ENCODE results near the gene LUC7L3.

Gene LUC7L3

GRCh38 chr17:50763716-50764475 lies 44.5 kb downstream of the LUC7L3 start:
- Histone ChIP-seq H3K27ac (ENCODE audit: low read depth, low read length) (peak overlapping the region; percentile 50), H3K36me3 (ENCODE audit: control insufficient read depth, insufficient read depth, low read length) (no peaks in the 10 kb centered on the region), H3K27me3 (ENCODE audit: control insufficient read depth, insufficient read depth, low read length) (no peaks in the 10 kb centered on the region), H3K9ac (ENCODE audit: low read depth, low read length) (no peak overlapping the region), H3K9me3 (ENCODE audit: control insufficient read depth, insufficient read depth, low read length) (no peaks in the 10 kb centered on the region), H3K4me3 (ENCODE audit: low read depth, low read length) (no peak overlapping the region), H3K4me1 (ENCODE audit: control insufficient read depth, insufficient read depth, low read length) (peaks cover 8% of the 10 kb centered on the region)

GRCh38 chr17:50764734-50765149 lies 45.3 kb downstream of the LUC7L3 start:
- peaks cover 8% of the 10 kb centered on the region for H3K4me1 ChIP-seq (ENCODE audit: control insufficient read depth, insufficient read depth, low read length)
- H3K27ac ChIP-seq (ENCODE audit: low read depth, low read length): no peak overlapping the region
- H3K27me3 ChIP-seq (ENCODE audit: control insufficient read depth, insufficient read depth, low read length): no peaks in the 10 kb centered on the region
- no peak overlapping the region for H3K9ac ChIP-seq (ENCODE audit: low read depth, low read length)
- H3K4me3 ChIP-seq (ENCODE audit: low read depth, low read length): no peak overlapping the region
- H3K36me3 ChIP-seq (ENCODE audit: control insufficient read depth, insufficient read depth, low read length): no peaks in the 10 kb centered on the region
- no peaks in the 10 kb centered on the region for H3K9me3 ChIP-seq (ENCODE audit: control insufficient read depth, insufficient read depth, low read length)

GRCh38 chr17:50765454-50766221 lies 46.2 kb downstream of the LUC7L3 start:
- H3K27ac ChIP-seq (ENCODE audit: low read depth, low read length): no peak overlapping the region
- no peaks in the 10 kb centered on the region for H3K27me3 ChIP-seq (ENCODE audit: control insufficient read depth, insufficient read depth, low read length)
- no peak overlapping the region for H3K9ac ChIP-seq (ENCODE audit: low read depth, low read length)

GRCh38 chr17:50766222-50767023 lies 47.0 kb downstream of the LUC7L3 start:
- Histone ChIP-seq H3K27me3 (ENCODE audit: control insufficient read depth, insufficient read depth, low read length) (no peaks in the 10 kb centered on the region), H3K27ac (ENCODE audit: low read depth, low read length) (no peak overlapping the region), H3K4me1 (ENCODE audit: control insufficient read depth, insufficient read depth, low read length) (peaks cover 8% of the 10 kb centered on the region), H3K4me3 (ENCODE audit: low read depth, low read length) (no peak overlapping the region), H3K9me3 (ENCODE audit: control insufficient read depth, insufficient read depth, low read length) (no peaks in the 10 kb centered on the region), H3K36me3 (ENCODE audit: control insufficient read depth, insufficient read depth, low read length) (no peaks in the 10 kb centered on the region), H3K9ac (ENCODE audit: low read depth, low read length) (no peak overlapping the region)

More at GRCh38 chr17:50765454-50766221, 46.2 kb downstream of the LUC7L3 start:
- H3K4me1 ChIP-seq (ENCODE audit: control insufficient read depth, insufficient read depth, low read length): peaks cover 8% of the 10 kb centered on the region
- H3K36me3 ChIP-seq (ENCODE audit: control insufficient read depth, insufficient read depth, low read length): no peaks in the 10 kb centered on the region
- no peaks in the 10 kb centered on the region for H3K9me3 ChIP-seq (ENCODE audit: control insufficient read depth, insufficient read depth, low read length)
- no peak overlapping the region for H3K4me3 ChIP-seq (ENCODE audit: low read depth, low read length)

GRCh38 chr17:50767030-50767429 lies 47.6 kb downstream of the LUC7L3 start:
- no peak overlapping the region for H3K27ac ChIP-seq (ENCODE audit: low read depth, low read length)
- H3K4me1 ChIP-seq (ENCODE audit: control insufficient read depth, insufficient read depth, low read length): peaks cover 8% of the 10 kb centered on the region
- H3K9me3 ChIP-seq (ENCODE audit: control insufficient read depth, insufficient read depth, low read length): no peaks in the 10 kb centered on the region
- no peaks in the 10 kb centered on the region for H3K27me3 ChIP-seq (ENCODE audit: control insufficient read depth, insufficient read depth, low read length)
- H3K36me3 ChIP-seq (ENCODE audit: control insufficient read depth, insufficient read depth, low read length): no peaks in the 10 kb centered on the region
- no peak overlapping the region for H3K4me3 ChIP-seq (ENCODE audit: low read depth, low read length)
- H3K9ac ChIP-seq (ENCODE audit: low read depth, low read length): no peak overlapping the region

GRCh38 chr17:50767446-50767845 lies 48.0 kb downstream of the LUC7L3 start, which contains the start of gene ANKRD40CL:
Gene ANKRD40CL (minus strand): TSS chr17:50767518. CDS start chr17:50766913, 605 bp downstream.
- no peak within 1 kb of the TSS for H3K4me3 ChIP-seq (ENCODE audit: low read depth, low read length)
- no peaks in the 10 kb centered on the region for H3K27me3 ChIP-seq (ENCODE audit: control insufficient read depth, insufficient read depth, low read length)
- H3K9me3 ChIP-seq (ENCODE audit: control insufficient read depth, insufficient read depth, low read length): no peaks in the 10 kb centered on the region
- no peaks in the 10 kb centered on the region for H3K36me3 ChIP-seq (ENCODE audit: control insufficient read depth, insufficient read depth, low read length)
- H3K9ac ChIP-seq (ENCODE audit: low read depth, low read length): no peak within 1 kb of the TSS
- H3K4me1 ChIP-seq (ENCODE audit: control insufficient read depth, insufficient read depth, low read length): peaks cover 8% of the 10 kb centered on the region
- no peak within 1 kb of the TSS for H3K27ac ChIP-seq (ENCODE audit: low read depth, low read length)

- no peak overlapping the region for H3K27ac ChIP-seq (ENCODE audit: low read depth, low read length)
- no peaks in the 10 kb centered on the region for H3K36me3 ChIP-seq (ENCODE audit: control insufficient read depth, insufficient read depth, low read length)
- peaks cover 7% of the 10 kb centered on the region for H3K4me1 ChIP-seq (ENCODE audit: control insufficient read depth, insufficient read depth, low read length)
- no peaks in the 10 kb centered on the region for H3K27me3 ChIP-seq (ENCODE audit: control insufficient read depth, insufficient read depth, low read length)
- no peak overlapping the region for H3K4me3 ChIP-seq (ENCODE audit: low read depth, low read length)
- no peak overlapping the region for H3K9ac ChIP-seq (ENCODE audit: low read depth, low read length)
- H3K9me3 ChIP-seq (ENCODE audit: control insufficient read depth, insufficient read depth, low read length): no peaks in the 10 kb centered on the region
Measured at GRCh38 chr17:50768346-50768761, 49.0 kb downstream of the LUC7L3 start.

GRCh38 chr17:50769884-50770283 lies 50.5 kb downstream of the LUC7L3 start:
- H3K27me3 ChIP-seq (ENCODE audit: control insufficient read depth, insufficient read depth, low read length): no peaks in the 10 kb centered on the region
- H3K4me3 ChIP-seq (ENCODE audit: low read depth, low read length): no peak overlapping the region
- no peaks in the 10 kb centered on the region for H3K4me1 ChIP-seq (ENCODE audit: control insufficient read depth, insufficient read depth, low read length)
- no peaks in the 10 kb centered on the region for H3K36me3 ChIP-seq (ENCODE audit: control insufficient read depth, insufficient read depth, low read length)
- no peak overlapping the region for H3K27ac ChIP-seq (ENCODE audit: low read depth, low read length)
- no peaks in the 10 kb centered on the region for H3K9me3 ChIP-seq (ENCODE audit: control insufficient read depth, insufficient read depth, low read length)
- no peak overlapping the region for H3K9ac ChIP-seq (ENCODE audit: low read depth, low read length)

GRCh38 chr17:50770346-50770745 lies 50.9 kb downstream of the LUC7L3 start:
- Histone ChIP-seq H3K27ac (ENCODE audit: low read depth, low read length) (no peak overlapping the region), H3K27me3 (ENCODE audit: control insufficient read depth, insufficient read depth, low read length) (no peaks in the 10 kb centered on the region), H3K9me3 (ENCODE audit: control insufficient read depth, insufficient read depth, low read length) (no peaks in the 10 kb centered on the region), H3K4me1 (ENCODE audit: control insufficient read depth, insufficient read depth, low read length) (no peaks in the 10 kb centered on the region), H3K4me3 (ENCODE audit: low read depth, low read length) (no peak overlapping the region), H3K36me3 (ENCODE audit: control insufficient read depth, insufficient read depth, low read length) (no peaks in the 10 kb centered on the region), H3K9ac (ENCODE audit: low read depth, low read length) (no peak overlapping the region)

- H3K4me3 ChIP-seq (ENCODE audit: low read depth, low read length): no peak overlapping the region
- H3K27me3 ChIP-seq (ENCODE audit: control insufficient read depth, insufficient read depth, low read length): no peaks in the 10 kb centered on the region
- H3K9ac ChIP-seq (ENCODE audit: low read depth, low read length): no peak overlapping the region
- no peaks in the 10 kb centered on the region for H3K9me3 ChIP-seq (ENCODE audit: control insufficient read depth, insufficient read depth, low read length)
- H3K27ac ChIP-seq (ENCODE audit: low read depth, low read length): no peak overlapping the region
- no peaks in the 10 kb centered on the region for H3K4me1 ChIP-seq (ENCODE audit: control insufficient read depth, insufficient read depth, low read length)
- no peaks in the 10 kb centered on the region for H3K36me3 ChIP-seq (ENCODE audit: control insufficient read depth, insufficient read depth, low read length)
Measured at GRCh38 chr17:50771991-50772785, 52.8 kb downstream of the LUC7L3 start.
